Measurements from ENCODE around the gene MCRIP1. TPM values are rescaled to one million over a fixed set of nuclear protein-coding genes. Genes with fewer than 3 reads are reported as not detected.

Gene MCRIP1
- total and polyA plus RNA-seq, 2 of the 13 experiments (the other 11 are each of a cell fraction or from before 2014, with no cell fraction given) = 79.7 to 84.9 TPM

DNA sequence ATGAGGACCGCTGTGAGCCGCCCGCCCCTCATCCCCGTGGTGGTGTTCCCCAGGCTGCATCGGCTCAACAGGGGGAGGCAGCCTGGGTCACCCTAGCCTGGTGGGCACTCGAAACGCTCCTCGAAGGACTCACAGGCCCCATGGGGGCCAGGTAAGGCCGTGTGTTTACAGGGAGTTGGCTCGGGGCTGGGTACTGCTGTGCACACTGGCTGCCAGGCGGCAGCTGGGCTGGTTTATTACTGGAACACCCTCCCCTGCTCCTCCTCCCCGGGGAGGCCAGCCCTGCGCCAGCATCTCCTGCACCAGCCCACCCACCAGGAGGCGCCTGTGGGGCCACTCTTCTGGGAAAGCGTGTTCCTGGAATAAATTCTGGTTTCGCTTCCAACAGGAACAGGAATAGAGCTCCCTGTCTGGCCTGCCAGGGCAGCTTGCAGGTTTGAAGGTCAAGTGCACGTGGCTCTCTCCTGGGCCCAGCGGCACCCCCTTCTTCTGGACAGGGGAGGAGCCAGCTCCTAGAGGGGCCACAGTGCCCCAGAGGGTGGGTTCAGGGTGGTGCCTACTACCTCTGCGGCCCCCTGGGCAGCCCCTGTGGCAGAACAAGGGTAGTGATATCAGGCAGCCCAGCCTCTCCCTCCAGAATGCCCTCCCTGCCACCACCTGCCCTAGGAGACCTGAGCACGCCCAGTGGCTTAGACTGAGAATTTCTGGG is 11.3 kb downstream of the MCRIP1 start (continued):
- TF ChIP-seq, protein P1, sequence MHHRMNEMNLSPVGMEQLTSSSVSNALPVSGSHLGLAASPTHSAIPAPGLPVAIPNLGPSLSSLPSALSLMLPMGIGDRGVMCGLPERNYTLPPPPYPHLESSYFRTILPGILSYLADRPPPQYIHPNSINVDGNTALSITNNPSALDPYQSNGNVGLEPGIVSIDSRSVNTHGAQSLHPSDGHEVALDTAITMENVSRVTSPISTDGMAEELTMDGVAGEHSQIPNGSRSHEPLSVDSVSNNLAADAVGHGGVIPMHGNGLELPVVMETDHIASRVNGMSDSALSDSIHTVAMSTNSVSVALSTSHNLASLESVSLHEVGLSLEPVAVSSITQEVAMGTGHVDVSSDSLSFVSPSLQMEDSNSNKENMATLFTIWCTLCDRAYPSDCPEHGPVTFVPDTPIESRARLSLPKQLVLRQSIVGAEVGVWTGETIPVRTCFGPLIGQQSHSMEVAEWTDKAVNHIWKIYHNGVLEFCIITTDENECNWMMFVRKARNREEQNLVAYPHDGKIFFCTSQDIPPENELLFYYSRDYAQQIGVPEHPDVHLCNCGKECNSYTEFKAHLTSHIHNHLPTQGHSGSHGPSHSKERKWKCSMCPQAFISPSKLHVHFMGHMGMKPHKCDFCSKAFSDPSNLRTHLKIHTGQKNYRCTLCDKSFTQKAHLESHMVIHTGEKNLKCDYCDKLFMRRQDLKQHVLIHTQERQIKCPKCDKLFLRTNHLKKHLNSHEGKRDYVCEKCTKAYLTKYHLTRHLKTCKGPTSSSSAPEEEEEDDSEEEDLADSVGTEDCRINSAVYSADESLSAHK (CRISPR knock-in tag; IDR thresholded peaks at IDR 0.05; ENCODE audit: borderline replicate concordance) = no peak
- no peak for TF ChIP-seq POLR2AphosphoS2 (IDR thresholded peaks at IDR 0.05; ENCODE audit: low read depth, low read length)
- TF ChIP-seq KLF12 (CRISPR knock-in tag; IDR thresholded peaks at IDR 0.05; ENCODE audit: borderline replicate concordance) = no peak
- no peak for TF ChIP-seq ARID2 (CRISPR knock-in tag; IDR thresholded peaks at IDR 0.05; ENCODE audit: borderline replicate concordance)
- no peak for TF ChIP-seq ZNF136 (CRISPR knock-in tag; IDR thresholded peaks at IDR 0.05; ENCODE audit: low read depth)
- no peak for TF ChIP-seq JDP2 (CRISPR knock-in tag; IDR thresholded peaks at IDR 0.05; ENCODE audit: borderline replicate concordance)
- TF ChIP-seq TRIM24 (CRISPR knock-in tag; IDR thresholded peaks at IDR 0.05) = no peak
- TF ChIP-seq, protein P2, sequence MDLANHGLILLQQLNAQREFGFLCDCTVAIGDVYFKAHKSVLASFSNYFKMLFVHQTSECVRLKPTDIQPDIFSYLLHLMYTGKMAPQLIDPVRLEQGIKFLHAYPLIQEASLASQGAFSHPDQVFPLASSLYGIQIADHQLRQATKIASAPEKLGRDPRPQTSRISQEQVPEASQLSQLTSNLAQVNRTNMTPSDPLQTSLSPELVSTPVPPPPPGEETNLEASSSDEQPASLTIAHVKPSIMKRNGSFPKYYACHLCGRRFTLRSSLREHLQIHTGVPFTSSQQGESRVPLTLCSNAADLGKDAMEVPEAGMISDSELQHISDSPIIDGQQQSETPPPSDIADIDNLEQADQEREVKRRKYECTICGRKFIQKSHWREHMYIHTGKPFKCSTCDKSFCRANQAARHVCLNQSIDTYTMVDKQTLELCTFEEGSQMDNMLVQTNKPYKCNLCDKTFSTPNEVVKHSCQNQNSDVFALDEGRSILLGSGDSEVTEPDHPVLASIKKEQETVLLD (CRISPR knock-in tag; IDR thresholded peaks at IDR 0.05; ENCODE audit: low read depth) = no peak
- no peak for TF ChIP-seq RORA (CRISPR knock-in tag; IDR thresholded peaks at IDR 0.05)
- no peak for TF ChIP-seq ZNF569 (CRISPR knock-in tag; IDR thresholded peaks at IDR 0.05; ENCODE audit: borderline replicate concordance)
- TF ChIP-seq AHR (CRISPR knock-in tag; IDR thresholded peaks at IDR 0.05) = 0 out of 2 replicates have a peak, but pooled peaks have one; percentile 26
- no peak for TF ChIP-seq ZBTB1 (CRISPR knock-in tag; IDR thresholded peaks at IDR 0.05; ENCODE audit: borderline replicate concordance)
- TF ChIP-seq CAMTA2 (CRISPR knock-in tag; IDR thresholded peaks at IDR 0.05; ENCODE audit: borderline replicate concordance) = peak; percentile 51; the same call in 1 of the 2 replicates
- TF ChIP-seq, protein P3, sequence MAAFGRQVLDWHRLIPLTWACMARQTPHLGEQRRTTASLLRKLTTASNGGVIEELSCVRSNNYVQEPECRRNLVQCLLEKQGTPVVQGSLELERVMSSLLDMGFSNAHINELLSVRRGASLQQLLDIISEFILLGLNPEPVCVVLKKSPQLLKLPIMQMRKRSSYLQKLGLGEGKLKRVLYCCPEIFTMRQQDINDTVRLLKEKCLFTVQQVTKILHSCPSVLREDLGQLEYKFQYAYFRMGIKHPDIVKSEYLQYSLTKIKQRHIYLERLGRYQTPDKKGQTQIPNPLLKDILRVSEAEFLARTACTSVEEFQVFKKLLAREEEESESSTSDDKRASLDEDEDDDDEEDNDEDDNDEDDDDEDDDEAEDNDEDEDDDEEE (CRISPR knock-in tag; IDR thresholded peaks at IDR 0.05) = no peak
- TF ChIP-seq, protein P4, sequence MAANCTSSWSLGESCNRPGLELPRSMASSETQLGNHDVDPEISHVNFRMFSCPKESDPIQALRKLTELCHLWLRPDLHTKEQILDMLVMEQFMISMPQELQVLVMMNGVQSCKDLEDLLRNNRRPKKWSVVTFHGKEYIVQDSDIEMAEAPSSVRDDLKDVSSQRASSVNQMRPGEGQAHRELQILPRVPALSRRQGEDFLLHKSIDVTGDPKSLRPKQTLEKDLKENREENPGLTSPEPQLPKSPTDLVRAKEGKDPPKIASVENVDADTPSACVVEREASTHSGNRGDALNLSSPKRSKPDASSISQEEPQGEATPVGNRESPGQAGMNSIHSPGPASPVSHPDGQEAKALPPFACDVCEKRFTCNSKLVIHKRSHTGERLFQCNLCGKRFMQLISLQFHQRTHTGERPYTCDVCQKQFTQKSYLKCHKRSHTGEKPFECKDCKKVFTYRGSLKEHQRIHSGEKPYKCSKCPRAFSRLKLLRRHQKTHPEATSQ (CRISPR knock-in tag; IDR thresholded peaks at IDR 0.05; ENCODE audit: borderline replicate concordance) = no peak
- no peak for TF ChIP-seq ISX (CRISPR knock-in tag; conservative IDR thresholded peaks at IDR 0.05)
- TF ChIP-seq, protein P5, sequence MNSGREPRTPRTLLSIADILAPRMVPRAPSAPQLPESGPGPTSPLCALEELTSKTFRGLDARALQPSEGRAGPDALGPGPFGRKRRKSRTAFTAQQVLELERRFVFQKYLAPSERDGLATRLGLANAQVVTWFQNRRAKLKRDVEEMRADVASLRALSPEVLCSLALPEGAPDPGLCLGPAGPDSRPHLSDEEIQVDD (CRISPR knock-in tag; IDR thresholded peaks at IDR 0.05; ENCODE audit: borderline replicate concordance) = no peak
- TF ChIP-seq FLYWCH1 (CRISPR knock-in tag; IDR thresholded peaks at IDR 0.05) = no peak
- TF ChIP-seq ZFP36 (IDR thresholded peaks at IDR 0.05; ENCODE audit: borderline replicate concordance, low read depth, low read length, partially characterized antibody) = no peak
- TF ChIP-seq, protein P6, sequence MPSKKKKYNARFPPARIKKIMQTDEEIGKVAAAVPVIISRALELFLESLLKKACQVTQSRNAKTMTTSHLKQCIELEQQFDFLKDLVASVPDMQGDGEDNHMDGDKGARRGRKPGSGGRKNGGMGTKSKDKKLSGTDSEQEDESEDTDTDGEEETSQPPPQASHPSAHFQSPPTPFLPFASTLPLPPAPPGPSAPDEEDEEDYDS (CRISPR knock-in tag; IDR thresholded peaks at IDR 0.05) = 0 out of 2 replicates have a peak, but pooled peaks have one; percentile 20
- no peak for TF ChIP-seq ZNF484 (CRISPR knock-in tag; IDR thresholded peaks at IDR 0.05; ENCODE audit: borderline replicate concordance, low read depth)
